K562 (cell line): ENCODE data around the gene UBE2E2. TPM values are rescaled to one million over a fixed set of nuclear protein-coding genes. Genes with fewer than 3 reads are reported as not detected.
A peak's percentile ranks its signal among the peaks of the same experiment; 100 is the strongest.

Source experiments
- ATAC-seq: fragments of 200-7000 bp; cut with Tn5 transposase; 3 replicates; pipeline ENCODE4 v1.9.1; 2020; ENCODE audit warnings: moderate library complexity
- BruUV-seq: library from RNA; stranded (reverse); fragments of 400-500 nt; replicated peaks from 2 replicates; lab custom pipeline; 2021; lab: Mats Ljungman, UMichigan
- CTCF ChIA-PET: fragments of 300-600 bp; formaldehyde crosslinking; extraction: SDS; loops from one replicate; lab custom pipeline; 2021; ENCODE audit warnings: low intra/inter-chr PET ratio; lab: Yijun Ruan, JAX
- POLR2A ChIA-PET: fragments of 300-600, 350-650 bp; sonication (Branson Sonifier 250); formaldehyde crosslinking; extraction: SDS; loops from one replicate; lab custom pipeline; 2021; ENCODE audit warnings: antibody characterized with exemption, inconsistent platforms; lab: Yijun Ruan, JAX
- DNase-seq, 4 experiments: peaks; one replicate each; pipeline versions ENCODE4 v3.0.0 to v3.0.0-alpha.2; 2011 to 2018; ENCODE audit warnings: low spot score in 3 of 4, mixed read lengths in 3 of 4; ENCODE audit errors: extremely low read depth in 1 of 4
- FAIRE-seq: peaks from 2 replicates; lab custom pipeline; 2011; peaks lifted over from hg19 to GRCh38; lab: Jason Lieb, UNC
- H2AFZ ChIP-seq: 2 replicates; pipeline ENCODE4 v1.6.0; 2011; ENCODE audit warnings: low read depth, low read length, control low read depth, inconsistent platforms
- H3K27ac ChIP-seq: fragments of 200-600 bp; 3 replicates; pipeline ENCODE4 v1.8.0; 2011; ENCODE audit warnings: low read depth, mild to moderate bottlenecking, control low read depth, inconsistent platforms, low read length, moderate library complexity, mixed read lengths; ENCODE audit errors: extremely low read depth
- H3K27me3 ChIP-seq, 2 experiments: fragments of 300-600 bp in 1 of 2; 2 replicates in 1 of 2; 3 replicates in 1 of 2; pipeline versions ENCODE4 v1.6.0 to v1.8.0; 2011; ENCODE audit warnings: inconsistent platforms in 2 of 2, low read length in 2 of 2, mild to moderate bottlenecking in 1 of 2, mixed read lengths in 1 of 2, moderate library complexity in 1 of 2; ENCODE audit not compliant: control insufficient read depth in 2 of 2, insufficient read depth in 2 of 2
- H3K36me3 ChIP-seq: fragments of 300-600 bp; 3 replicates; pipeline ENCODE4 v1.8.0; 2011; ENCODE audit warnings: mild to moderate bottlenecking, low read length, inconsistent platforms; ENCODE audit not compliant: control insufficient read depth, insufficient read depth
- H3K4me1 ChIP-seq, 2 experiments: fragments of 200-600 bp in 1 of 2; replicated peaks in 1 of 2; 2 replicates in 1 of 2; 3 replicates in 1 of 2; pipeline versions ENCODE4 v1.5.1 to v1.8.0; 2011; ENCODE audit warnings: inconsistent platforms in 2 of 2, low read length in 2 of 2, mild to moderate bottlenecking in 1 of 2, mixed read lengths in 1 of 2, moderate library complexity in 1 of 2; ENCODE audit not compliant: control insufficient read depth in 2 of 2, insufficient read depth in 2 of 2
- H3K4me2 ChIP-seq: 2 replicates; pipeline ENCODE4 v1.6.1; 2011; ENCODE audit warnings: low read length, control low read depth, inconsistent platforms, mixed read lengths; ENCODE audit not compliant: insufficient read depth
- H3K4me3 ChIP-seq: fragments of 200-600 bp; sonication (generic), shearing (Covaris generic); 2 replicates; pipeline ENCODE4 v1.5.1; 2016; ENCODE audit warnings: control low read depth, inconsistent platforms
- H3K79me2 ChIP-seq: fragments of 200-600 bp; 3 replicates; pipeline ENCODE4 v1.8.0; 2011; ENCODE audit warnings: low read length, inconsistent platforms; ENCODE audit not compliant: control insufficient read depth, insufficient read depth
- H3K9ac ChIP-seq, 2 experiments: 2 replicates each; pipeline versions ENCODE4 v1.6.0 to v1.6.1; 2011; ENCODE audit warnings: low read depth in 2 of 2, low read length in 2 of 2, control low read depth in 1 of 2, inconsistent platforms in 1 of 2, mild to moderate bottlenecking in 1 of 2, mixed read lengths in 1 of 2; ENCODE audit not compliant: insufficient read depth in 1 of 2
- H3K9me1 ChIP-seq: one replicate; pipeline ENCODE4 v1.6.0; 2011; ENCODE audit warnings: inconsistent platforms, mild to moderate bottlenecking, low read length, moderate library complexity; ENCODE audit not compliant: control insufficient read depth, insufficient read depth
- H3K9me3 ChIP-seq: replicated peaks from 2 replicates; pipeline ENCODE4 v1.5.1; 2011; ENCODE audit warnings: low read depth, low read length, inconsistent platforms; ENCODE audit not compliant: control insufficient read depth, insufficient read depth
- H4K20me1 ChIP-seq: replicated peaks from 2 replicates; pipeline ENCODE4 v1.6.1; 2011; ENCODE audit warnings: low read length, inconsistent platforms, mixed read lengths; ENCODE audit not compliant: control insufficient read depth, insufficient read depth
- CCAR2 ChIP-seq: fragments of 200-400 bp; formaldehyde crosslinking; IDR thresholded peaks from 2 replicates; pipeline ENCODE4 v1.6.1; 2017; ENCODE audit warnings: mild to moderate bottlenecking, low read depth, low read length
- CHD4 ChIP-seq: fragments of 200-600 bp; sonication (generic); IDR thresholded peaks from 3 replicates; pipeline ENCODE4 v1.6.1; 2012; ENCODE audit warnings: low read depth, mild to moderate bottlenecking, mixed read lengths, low read length, inconsistent platforms; ENCODE audit not compliant: insufficient read depth, insufficient replicate concordance, poor library complexity, severe bottlenecking
- EGR1 ChIP-seq: fragments of 450-650 bp; conservative IDR thresholded peaks from 2 replicates; pipeline ENCODE4 v1.6.1; 2017; ENCODE audit warnings: mild to moderate bottlenecking
- SETDB1 ChIP-seq: IDR thresholded peaks from one replicate; pipeline ENCODE4 v1.6.1; 2012; ENCODE audit warnings: low read length, control low read depth, inconsistent platforms
- TRIM24 ChIP-seq, 2 experiments: fragments of 450-650 bp; IDR thresholded peaks; 2 replicates each; pipeline ENCODE4 v1.6.1; 2016
- ZBED1 ChIP-seq: IDR thresholded peaks from 2 replicates; pipeline ENCODE4 v1.6.1; 2014
- ZNF224 ChIP-seq: sonication (generic); formaldehyde crosslinking; IDR thresholded peaks from 2 replicates; pipeline ENCODE4 v1.8.0; 2022; ENCODE audit warnings: mild to moderate bottlenecking, missing genetic modification reagents
- ZNF274 ChIP-seq: IDR thresholded peaks from 2 replicates; pipeline ENCODE4 v1.6.1; 2011; ENCODE audit warnings: low read depth, mild to moderate bottlenecking, low read length, moderate library complexity, borderline replicate concordance
- ZNF780A ChIP-seq: fragments of 250-450 bp; sonication (Bioruptor Pico); IDR thresholded peaks from 2 replicates; pipeline ENCODE4 v1.5.0; 2021; ENCODE audit warnings: mild to moderate bottlenecking
- WGBS: fragments of 100-300 bp; shearing (Covaris generic); methylation state at CpG from one replicate; pipeline ENCODE4 v1.1.6; 2016; ENCODE audit warnings: low coverage, mixed read lengths; ENCODE audit not compliant: insufficient coverage; ENCODE audit errors: missing lambda C conversion rate; 5-methylcytosine and 5-hydroxymethylcytosine counted together
- in situ Hi-C: fragments of 300-500 bp; cut with MboI; formaldehyde crosslinking; loops from 4 replicates; pipeline ENCODE4 v1.15.0; 2018; ENCODE audit warnings: inconsistent platforms, mixed read lengths
- intact Hi-C: fragments of 100-400 bp; cut with micrococcal nuclease; formaldehyde crosslinking; loops from 2 replicates; pipeline ENCODE4 v1.14.2; 2022
- polyA plus RNA-seq, 8 experiments: library from polyadenylated mRNA; depleted of rRNA in 4 of 8; stranded (reverse) in 5 of 8; unstranded in 3 of 8; fragments of >200 nt; fragmentation: Nextera tagmentation in 2 of 8; fragmentation: Illumina TruSeq in 1 of 8; extraction: Ambion mirVana in 2 of 8; extraction: Trizol in 1 of 8; gene quantifications; 2 replicates each; pipeline versions ENCODE4 v1.2.1 to v1.2.3, GENCODE V29; 2011 to 2014; ENCODE audit warnings: inconsistent platforms in 1 of 8, missing spikeins in 1 of 8
- total RNA-seq, 7 experiments: library from RNA; depleted of rRNA in 6 of 7; stranded (reverse); fragments of >200 nt in 6 of 7; fragmentation: Illumina TruSeq in 2 of 7; extraction: Trizol in 2 of 7; gene quantifications; 2 replicates each; pipeline versions ENCODE4 v1.2.1 to v1.2.3, GENCODE V29; 2011 to 2021; ENCODE audit warnings: low replicate concordance in 1 of 7
- TF ChIP-seq, protein P1 (sequence below): sonication (generic); formaldehyde crosslinking; IDR thresholded peaks from 2 replicates; pipeline ENCODE4 v1.8.1; 2022; ENCODE audit warnings: missing genetic modification reagents

The UBE2E2 gene
- total and polyA plus RNA-seq, 9 of the 15 experiments (the other 6 are each of a cell fraction or from before 2014, with no cell fraction given), result 0.22 to 5.1 (median 1.9) TPM

DNA sequence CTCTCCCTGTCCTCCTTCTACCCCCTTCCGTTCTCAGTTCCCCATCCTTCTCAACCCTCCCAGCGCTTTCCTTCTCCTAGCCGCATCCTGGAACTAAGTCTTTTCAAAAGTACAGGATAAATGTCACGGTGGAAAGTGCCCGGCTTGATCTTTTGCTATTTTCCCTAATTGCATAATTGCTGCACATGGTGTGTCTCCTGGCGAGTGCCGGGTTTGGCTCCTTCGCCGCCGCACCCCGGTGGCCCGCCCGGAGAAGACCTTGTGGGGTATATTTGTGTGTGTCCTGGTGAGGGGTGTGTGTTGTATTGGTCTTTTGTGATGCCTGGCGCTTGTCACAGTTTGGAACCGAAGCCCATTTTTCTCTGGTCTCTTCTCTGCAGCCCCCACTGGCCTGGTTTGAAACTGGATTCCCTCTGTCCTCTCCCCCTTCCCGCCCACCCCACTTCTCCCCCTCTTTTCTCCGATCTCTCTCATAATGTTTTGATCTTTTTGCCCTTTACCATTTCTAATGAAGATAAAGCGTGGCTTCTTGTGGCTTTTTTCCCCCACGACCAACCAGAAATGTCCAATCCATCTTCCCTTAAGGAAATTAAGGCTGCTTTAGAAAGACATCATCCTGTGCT, 692 bp downstream of the UBE2E2 start:
- TF ChIP-seq TRIM24 (IDR thresholded peaks at IDR 0.05) (0 out of 4 replicates have a peak, but pooled peaks of 1 of the 2 experiments have one; percentile 3), CCAR2 (no peak)
- TF ChIP-seq, all 486 proteins: peak for 1
- H3K9me1 ChIP-seq, result no peaks in the 10 kb centered on the region
- ChIA-PET CTCF (no interaction called here), POLR2A (no interaction called here)
- no peaks in the 10 kb centered on the region for H3K79me2 ChIP-seq
- H3K4me3 ChIP-seq, result peak overlapping the region; percentile 70
- intact Hi-C loops (loop anchor here (10.0 kb wide), 1 partner anchor 601 kb away; the partner anchor contains the start of gene UBE2E1), in situ Hi-C loops (loop anchor here (25.0 kb wide), 1 partner anchor 833 kb away; no protein-coding TSS in a partner anchor)
- H3K27ac ChIP-seq, result no peak overlapping the region
- H3K9me3 ChIP-seq, result no peaks in the 10 kb centered on the region
- H3K4me2 ChIP-seq, result peak overlapping the region; percentile 84
- ATAC-seq (peak; percentile 44), DNase-seq (peak in 1 of 4 experiments; percentile 14), FAIRE-seq (no peak)
- H3K36me3 ChIP-seq, result no peaks in the 10 kb centered on the region
- BruUV-seq, result no TSS peak
- WGBS, result 2% methylated on average over 17 of the region's 19 CpGs
- peak overlapping the region; percentile 46 to 96; a peak in 3 of 4 replicates for H3K9ac ChIP-seq
- peaks cover 4 to 17% of the 10 kb centered on the region in 2 experiments; a peak in 2 of 5 replicates for H3K4me1 ChIP-seq
- no peaks in the 10 kb centered on the region for H4K20me1 ChIP-seq
- peaks cover 3 to 6% of the 10 kb centered on the region in 2 experiments for H3K27me3 ChIP-seq
- H2AFZ ChIP-seq, result peak overlapping the region; percentile 77

DNA sequence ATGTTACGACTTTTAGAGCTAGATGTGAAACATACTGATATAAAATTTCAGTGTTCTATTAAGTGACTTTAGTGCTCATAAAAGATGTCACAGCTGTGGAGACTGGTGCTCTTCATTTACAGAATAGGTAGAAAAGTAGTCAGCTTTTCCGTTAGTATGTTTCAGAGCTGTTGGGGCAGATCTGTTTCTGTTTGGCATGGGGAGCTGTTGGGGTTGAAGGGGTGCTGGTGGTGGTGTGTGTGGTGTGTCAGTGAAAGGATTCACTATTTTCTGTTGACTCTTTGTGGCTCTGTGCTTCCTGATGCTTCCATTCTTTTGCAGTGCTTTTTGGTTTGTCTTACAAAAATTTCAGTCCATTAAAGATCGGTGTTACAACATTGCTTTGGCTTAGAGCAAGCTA, 3.2 kb downstream of the UBE2E2 start:
- no peaks in the 10 kb centered on the region for H4K20me1 ChIP-seq
- intact Hi-C loops (loop anchor here (10.0 kb wide), 1 partner anchor 598 kb away; the partner anchor contains the start of gene UBE2E1), in situ Hi-C loops (loop anchor here (25.0 kb wide), 1 partner anchor 831 kb away; no protein-coding TSS in a partner anchor)
- no peak for FAIRE-seq
- H3K4me2 ChIP-seq, result no peak overlapping the region
- H3K4me1 ChIP-seq, result peaks cover 4 to 17% of the 10 kb centered on the region in 2 experiments; a peak in 2 of 5 replicates
- no peaks in the 10 kb centered on the region for H3K9me1 ChIP-seq
- ATAC-seq, result no peak
- no peak for TF ChIP-seq EGR1
- TF ChIP-seq, protein P1, sequence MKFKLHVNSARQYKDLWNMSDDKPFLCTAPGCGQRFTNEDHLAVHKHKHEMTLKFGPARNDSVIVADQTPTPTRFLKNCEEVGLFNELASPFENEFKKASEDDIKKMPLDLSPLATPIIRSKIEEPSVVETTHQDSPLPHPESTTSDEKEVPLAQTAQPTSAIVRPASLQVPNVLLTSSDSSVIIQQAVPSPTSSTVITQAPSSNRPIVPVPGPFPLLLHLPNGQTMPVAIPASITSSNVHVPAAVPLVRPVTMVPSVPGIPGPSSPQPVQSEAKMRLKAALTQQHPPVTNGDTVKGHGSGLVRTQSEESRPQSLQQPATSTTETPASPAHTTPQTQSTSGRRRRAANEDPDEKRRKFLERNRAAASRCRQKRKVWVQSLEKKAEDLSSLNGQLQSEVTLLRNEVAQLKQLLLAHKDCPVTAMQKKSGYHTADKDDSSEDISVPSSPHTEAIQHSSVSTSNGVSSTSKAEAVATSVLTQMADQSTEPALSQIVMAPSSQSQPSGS (CRISPR knock-in tag), result no peak
- no peak for TF ChIP-seq ZNF224 (CRISPR knock-in tag)
- TF ChIP-seq SETDB1, result no peak
- no peak for TF ChIP-seq ZBED1
- TF ChIP-seq ZNF274, result no peak
- no peak for TF ChIP-seq CHD4
- no peak for TF ChIP-seq ZNF780A
- no peak overlapping the region for H3K27ac ChIP-seq
- no peak for DNase-seq
- POLR2A ChIA-PET, result no interaction called here
- no peaks in the 10 kb centered on the region for H3K79me2 ChIP-seq
- no TSS peak for BruUV-seq
- H3K27me3 ChIP-seq, result peaks cover 3 to 6% of the 10 kb centered on the region in 2 experiments
- H3K9ac ChIP-seq, result no peak overlapping the region
- no peaks in the 10 kb centered on the region for H3K9me3 ChIP-seq
- 0% methylated on average over 3 of the region's 3 CpGs for WGBS
- H3K36me3 ChIP-seq, result no peaks in the 10 kb centered on the region
- CTCF ChIA-PET, result no interaction called here
- H2AFZ ChIP-seq, result no peak overlapping the region
- H3K4me3 ChIP-seq, result no peak overlapping the region
